Femur (tissue), 1 donor: ENCODE measurements around the gene ABCB7.
"Not testable (repeated sequence)": the region's sequence is repeated elsewhere in the genome, so short reads cannot be mapped to it uniquely, and the experiment has no call there.

Experiments
- DNase-seq: peaks from one replicate; pipeline ENCODE4 v3.0.0-alpha.2; 2017

The ABCB7 gene

GRCh38 chrX:75086731-75087195, 69.3 kb downstream of the ABCB7 start:
- no peak for DNase-seq

DNA sequence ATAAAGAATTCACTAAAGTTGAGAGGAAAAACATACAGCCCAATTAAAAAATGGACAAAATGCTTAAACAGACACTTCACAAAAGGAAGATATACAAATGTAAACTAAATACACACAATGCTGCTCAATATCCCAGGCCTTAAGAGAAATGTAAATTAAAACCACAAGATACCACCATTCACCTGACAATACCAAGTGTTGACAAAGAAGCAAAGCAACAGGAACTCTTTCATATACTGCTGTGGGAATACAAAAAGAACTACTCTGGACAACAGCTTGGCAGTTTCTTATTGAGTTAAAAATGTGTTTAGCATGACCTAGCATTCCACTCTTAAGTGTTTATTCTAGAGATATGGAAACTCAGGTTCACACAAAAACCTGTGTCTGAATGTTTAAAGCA, 71.3 kb downstream of the ABCB7 start:
- DNase-seq, result no peak

DNA sequence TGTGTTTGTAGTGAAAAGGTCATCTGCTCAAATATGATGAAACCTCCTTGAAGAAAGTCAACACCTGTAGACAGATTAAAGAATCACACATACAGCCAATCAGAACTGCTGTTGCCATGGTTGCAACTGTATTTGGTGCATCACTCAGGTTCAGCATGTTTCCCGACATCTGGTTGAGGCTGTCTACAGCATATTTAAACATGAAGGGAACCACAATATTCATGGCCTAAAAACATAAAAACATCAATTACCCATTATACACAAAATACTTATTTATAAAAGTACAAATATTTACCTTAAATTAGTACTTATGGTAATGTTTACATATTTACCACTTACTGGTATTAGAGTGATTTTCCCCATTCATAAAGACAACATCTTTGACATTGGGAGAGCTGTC, 79.7 kb downstream of the ABCB7 start:
- DNase-seq, result no peak

- DNase-seq, result no peak
Observed at GRCh38 chrX:75074475-75074874, 81.6 kb downstream of the ABCB7 start.

DNA sequence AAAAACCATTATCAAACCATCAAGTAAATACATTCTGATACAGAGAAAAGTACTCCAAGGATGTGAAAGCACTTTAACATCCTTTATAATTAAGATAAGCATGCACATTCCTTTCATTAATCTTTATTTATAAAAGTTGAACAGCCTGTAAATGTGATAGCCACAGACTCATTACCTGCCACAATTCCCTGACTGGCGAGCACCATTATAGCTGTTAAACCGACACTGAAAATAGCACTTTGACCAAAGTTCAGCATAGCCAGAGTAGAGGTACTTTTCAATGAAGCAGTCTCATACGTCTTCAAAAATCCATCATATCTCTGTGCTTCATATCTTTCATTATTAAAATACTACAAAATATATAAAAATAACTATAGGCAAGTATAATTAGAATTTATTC, 84.7 kb downstream of the ABCB7 start:
- DNase-seq, result no peak

- no peak for DNase-seq
Observed at GRCh38 chrX:75067931-75068330, 88.2 kb downstream of the ABCB7 start.

- no peak for DNase-seq
Observed at GRCh38 chrX:75061701-75062100, 94.4 kb downstream of the ABCB7 start.

- DNase-seq, result no peak
Observed at GRCh38 chrX:75051047-75051446, 105.0 kb downstream of the ABCB7 start.

DNA sequence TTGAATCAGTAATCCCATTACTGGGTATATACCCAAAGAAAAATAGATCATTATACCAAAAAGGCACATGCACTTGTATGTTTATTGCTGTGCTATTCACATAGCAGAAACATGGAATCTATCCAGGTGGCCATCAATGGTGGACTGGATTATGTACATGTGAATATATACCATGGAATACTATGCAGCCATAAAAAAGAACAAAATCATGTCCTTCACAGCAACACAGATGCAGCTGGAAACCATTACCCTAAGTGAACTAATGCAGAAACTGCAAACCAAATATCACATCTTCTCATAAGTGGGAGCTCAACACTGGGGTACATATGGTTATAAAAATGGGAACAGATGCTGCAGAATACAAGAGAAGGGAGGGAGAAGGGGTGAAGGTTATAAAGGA, 110.7 kb downstream of the ABCB7 start:
- DNase-seq, result no peak

- not testable (repeated sequence) for DNase-seq
Observed at GRCh38 chrX:75044142-75044541, 111.9 kb downstream of the ABCB7 start.

- no peak for DNase-seq
Observed at GRCh38 chrX:75038925-75039324, 117.2 kb downstream of the ABCB7 start.
